ENCODE measurements around the gene GLB1L3.

The GLB1L3 gene

GRCh38 chr11:134272381-134273316, 3.5 kb upstream of the GLB1L3 start:
- no peak for DNase-seq (ENCODE audit: extremely low read depth, insufficient read length)
- no peak for TF ChIP-seq CTCF (IDR thresholded peaks at IDR 0.05; ENCODE audit: insufficient read depth, low read length, poor library complexity, severe bottlenecking)
- Histone ChIP-seq H3K4me3 (replicated peaks; ENCODE audit: low read depth, low read length) (no peak overlapping the region), H3K27me3 (replicated peaks; ENCODE audit: control insufficient read depth, insufficient read depth, low read length) (no peaks in the 10 kb centered on the region; the same call in 1 of the 2 replicates), H3K36me3 (ENCODE audit: control insufficient read depth, insufficient read depth, low read length) (no peaks in the 10 kb centered on the region)

- Histone ChIP-seq H3K36me3 (ENCODE audit: control insufficient read depth, insufficient read depth, low read length) (no peaks in the 10 kb centered on the region), H3K27me3 (replicated peaks; ENCODE audit: control insufficient read depth, insufficient read depth, low read length) (no peaks in the 10 kb centered on the region; the same call in 1 of the 2 replicates), H3K4me3 (replicated peaks; ENCODE audit: low read depth, low read length) (no peak overlapping the region)
- TF ChIP-seq CTCF (IDR thresholded peaks at IDR 0.05; ENCODE audit: insufficient read depth, low read length, poor library complexity, severe bottlenecking) = no peak
- no peak for DNase-seq (ENCODE audit: extremely low read depth, insufficient read length)
Observed at GRCh38 chr11:134273317-134273712, 2.9 kb upstream of the GLB1L3 start.

- Histone ChIP-seq H3K36me3 (ENCODE audit: control insufficient read depth, insufficient read depth, low read length) (no peaks in the 10 kb centered on the region), H3K4me3 (replicated peaks; ENCODE audit: low read depth, low read length) (no peak overlapping the region; the same call in 1 of the 2 replicates), H3K27me3 (replicated peaks; ENCODE audit: control insufficient read depth, insufficient read depth, low read length) (no peaks in the 10 kb centered on the region; the same call in 1 of the 2 replicates)
- no peak for DNase-seq (ENCODE audit: extremely low read depth, insufficient read length)
- no peak for TF ChIP-seq CTCF (IDR thresholded peaks at IDR 0.05; ENCODE audit: insufficient read depth, low read length, poor library complexity, severe bottlenecking)
Observed at GRCh38 chr11:134275188-134275533, 1.0 kb upstream of the GLB1L3 start.

GRCh38 chr11:134276396-134277182, 410 bp downstream of the GLB1L3 start:
- no peaks in the 10 kb centered on the region for H3K36me3 ChIP-seq (ENCODE audit: control insufficient read depth, insufficient read depth, low read length)
- DNase-seq (ENCODE audit: extremely low read depth, insufficient read length) = no peak
- H3K27me3 ChIP-seq (replicated peaks; ENCODE audit: control insufficient read depth, insufficient read depth, low read length) = no peaks in the 10 kb centered on the region; the same call in 1 of the 2 replicates
- peak overlapping the region; percentile 20; the same call in 1 of the 2 replicates for H3K4me3 ChIP-seq (replicated peaks; ENCODE audit: low read depth, low read length)
- TF ChIP-seq CTCF (IDR thresholded peaks at IDR 0.05; ENCODE audit: insufficient read depth, low read length, poor library complexity, severe bottlenecking) = no peak

- no peaks in the 10 kb centered on the region for H3K36me3 ChIP-seq (ENCODE audit: control insufficient read depth, insufficient read depth, low read length)
- H3K27me3 ChIP-seq (replicated peaks; ENCODE audit: control insufficient read depth, insufficient read depth, low read length) = no peaks in the 10 kb centered on the region; the same call in 1 of the 2 replicates
- DNase-seq (ENCODE audit: extremely low read depth, insufficient read length) = no peak
- H3K4me3 ChIP-seq (replicated peaks; ENCODE audit: low read depth, low read length) = no peak overlapping the region
- no peak for TF ChIP-seq CTCF (IDR thresholded peaks at IDR 0.05; ENCODE audit: insufficient read depth, low read length, poor library complexity, severe bottlenecking)
Observed at GRCh38 chr11:134277183-134278001, 1.2 kb downstream of the GLB1L3 start.

Measured in GM06990 (cell line).